Kidney (tissue), 14 donors: ENCODE results near the gene IRX2. TPM values are rescaled to one million over a fixed set of nuclear protein-coding genes. Genes with fewer than 3 reads are reported as not detected.

Experiments used
- DNase-seq, 5 donors: peaks; one replicate each; pipeline ENCODE4 v3.0.0-alpha.2; 2013 to 2020
- FAIRE-seq: peaks from 2 replicates; lab custom pipeline; 2012; peaks lifted over from hg19 to GRCh38; lab: Jason Lieb, UNC
- H3K27ac ChIP-seq, 2 donors: one replicate each; pipeline ENCODE4 v1.7.0; 2013; ENCODE audit warnings: low read depth in 2 of 2, low read length in 2 of 2, inconsistent platforms in 1 of 2
- H3K27me3 ChIP-seq: one replicate; pipeline ENCODE4 v1.7.1; 2013; ENCODE audit warnings: low read length, inconsistent platforms; ENCODE audit not compliant: control insufficient read depth, insufficient read depth
- H3K36me3 ChIP-seq, 3 donors: one replicate each; pipeline versions ENCODE4 v1.7.0 to v1.7.1; 2013; ENCODE audit warnings: low read length in 3 of 3, control low read depth in 1 of 3, inconsistent platforms in 1 of 3; ENCODE audit not compliant: insufficient read depth in 3 of 3, control insufficient read depth in 2 of 3
- H3K4me1 ChIP-seq, 3 donors: one replicate each; pipeline versions ENCODE4 v1.7.0 to v1.7.1; 2013; ENCODE audit warnings: low read length in 3 of 3, inconsistent platforms in 1 of 3, low read depth in 1 of 3; ENCODE audit not compliant: control insufficient read depth in 2 of 3, insufficient read depth in 2 of 3
- H3K4me3 ChIP-seq, 3 donors: one replicate each; pipeline versions ENCODE4 v1.7.0 to v1.8.1; 2013; ENCODE audit warnings: low read length in 3 of 3, control low read depth in 1 of 3, inconsistent platforms in 1 of 3
- H3K9ac ChIP-seq, 3 donors: one replicate each; pipeline versions ENCODE4 v1.7.0 to v1.7.1; 2013; ENCODE audit warnings: low read length in 3 of 3, control low read depth in 1 of 3, inconsistent platforms in 1 of 3
- H3K9me3 ChIP-seq, 3 donors: one replicate each; pipeline versions ENCODE4 v1.7.0 to v1.7.1; 2013; ENCODE audit warnings: low read length in 3 of 3, control low read depth in 1 of 3, inconsistent platforms in 1 of 3; ENCODE audit not compliant: control insufficient read depth in 2 of 3, insufficient read depth in 1 of 3
- CTCF ChIP-seq: IDR thresholded peaks from 3 replicates; pipeline ENCODE4 v1.5.1; 2012; ENCODE audit warnings: mild to moderate bottlenecking, moderate library complexity, borderline replicate concordance; ENCODE audit not compliant: insufficient read depth; ENCODE audit errors: extremely low read depth
- intact Hi-C: fragments of 100-400 bp; cut with DNase I; formaldehyde crosslinking; loops from one replicate; pipeline ENCODE4 v1.11.1; 2022
- polyA plus RNA-seq: library from polyadenylated mRNA; stranded (reverse); fragments of 350-450 nt; fragmentation: Illumina TruSeq; extraction: RNeasy Lipid Tissue Mini Kit (QIAGEN cat#74804); gene quantifications from one replicate; pipeline ENCODE4 v1.2.3, GENCODE V29; 2014; ENCODE audit warnings: low read depth, low replicate concordance; ENCODE audit not compliant: insufficient read depth
- total RNA-seq: library from RNA; stranded (reverse); fragmentation: NEBNext Ultra II Directional; extraction: Animal tissue kit (Norgen Biotek cat#: 25700); gene quantifications from one replicate; pipeline ENCODE4 v1.2.1, GENCODE V29; 2021
- donor health status: control.
- donor health status: control.
- donor health status: control.
- donor health status: control.
- donor health status: control.
- donor health status: DM: yes; HTN: yes; CAD: no.
- donor health status: Normal renal cell carcinoma (clear cell type).

The IRX2 gene
- total and polyA plus RNA-seq, 2 donors from 2014 or later, result 11.7 to 44.2 TPM

GRCh38 chr5:2797160-2797559, 45.7 kb upstream of the IRX2 start:
- no peak overlapping the region for H3K4me3 ChIP-seq
- FAIRE-seq (no peak), DNase-seq (no peak)
- no peaks in the 10 kb centered on the region for H3K9me3 ChIP-seq
- H3K4me1 ChIP-seq, result no peaks in the 10 kb centered on the region
- H3K36me3 ChIP-seq, result no peaks in the 10 kb centered on the region
- no peak for TF ChIP-seq CTCF
- intact Hi-C loops, result no loop called here
- no peak overlapping the region for H3K27ac ChIP-seq
- peaks cover 2% of the 10 kb centered on the region for H3K27me3 ChIP-seq
- H3K9ac ChIP-seq, result no peak overlapping the region

- no peaks in the 10 kb centered on the region for H3K27me3 ChIP-seq
- intact Hi-C loops, result no loop called here
- TF ChIP-seq CTCF, result no peak
- peaks cover 0 to 15% (median 0%) of the 10 kb centered on the region in 3 donors for H3K9me3 ChIP-seq
- no peak overlapping the region for H3K9ac ChIP-seq
- no peak for DNase-seq
- FAIRE-seq, result no peak
- no peaks in the 10 kb centered on the region for H3K4me1 ChIP-seq
- no peak overlapping the region for H3K27ac ChIP-seq
- no peak overlapping the region for H3K4me3 ChIP-seq
- no peaks in the 10 kb centered on the region for H3K36me3 ChIP-seq
Measured at GRCh38 chr5:2783223-2783622, 31.7 kb upstream of the IRX2 start.

- TF ChIP-seq CTCF, result no peak
- FAIRE-seq (no peak), DNase-seq (no peak)
- intact Hi-C loops, result no loop called here
- peaks cover 0 to 15% (median 0%) of the 10 kb centered on the region in 3 donors for H3K9me3 ChIP-seq
- no peaks in the 10 kb centered on the region for H3K36me3 ChIP-seq
- H3K4me1 ChIP-seq, result no peaks in the 10 kb centered on the region
- no peaks in the 10 kb centered on the region for H3K27me3 ChIP-seq
- H3K9ac ChIP-seq, result no peak overlapping the region
- no peak overlapping the region for H3K4me3 ChIP-seq
- H3K27ac ChIP-seq, result no peak overlapping the region
Measured at GRCh38 chr5:2782658-2783057, 31.2 kb upstream of the IRX2 start.
